Prostate gland (tissue), 2 donors: ENCODE measurements around the gene PRMT7.

ENCODE experiments used
- CTCF ChIP-seq, 4 experiments: fragments of 200-600 bp in 2 of 4; fragments of 450-650 bp in 2 of 4; sonication (generic) in 2 of 4; IDR thresholded peaks; 1 replicate in 3 of 4; 2 replicates in 1 of 4; pipeline ENCODE4 v1.5.1; 2016 to 2019; ENCODE audit warnings: antibody characterized with exemption in 4 of 4, mild to moderate bottlenecking in 2 of 4, moderate library complexity in 2 of 4
- POLR2A ChIP-seq: fragments of 450-650 bp; IDR thresholded peaks from one replicate; pipeline ENCODE4 v1.6.1; 2016; ENCODE audit warnings: antibody characterized with exemption, mild to moderate bottlenecking

GRCh38 chr16:68364561-68364998, 53.8 kb downstream of the PRMT7 start:
- TF ChIP-seq POLR2A (no peak), CTCF (IDR thresholded peaks at IDR 0.05) (no peak)
